Mucosa of stomach (tissue), 1 donor: ENCODE results near the gene GALNTL6.

Experiments
- H3K27me3 ChIP-seq: one replicate; pipeline ENCODE4 v1.7.0; 2013; ENCODE audit warnings: mild to moderate bottlenecking, low read length; ENCODE audit not compliant: control insufficient read depth, insufficient read depth
- H3K36me3 ChIP-seq: one replicate; pipeline ENCODE4 v1.7.0; 2013; ENCODE audit warnings: low read length; ENCODE audit not compliant: control insufficient read depth, insufficient read depth
- H3K4me1 ChIP-seq: one replicate; pipeline ENCODE4 v1.7.0; 2013; ENCODE audit warnings: mild to moderate bottlenecking, low read length; ENCODE audit not compliant: control insufficient read depth, insufficient read depth
- H3K4me3 ChIP-seq: one replicate; pipeline ENCODE4 v1.7.0; 2013; ENCODE audit warnings: low read length
- H3K9ac ChIP-seq: one replicate; pipeline ENCODE4 v1.7.0; 2013; ENCODE audit warnings: mild to moderate bottlenecking, low read length, moderate library complexity
- H3K9me3 ChIP-seq: one replicate; pipeline ENCODE4 v1.7.0; 2013; ENCODE audit warnings: mild to moderate bottlenecking, low read length, moderate library complexity; ENCODE audit not compliant: control insufficient read depth
- donor health status: Pancreatic carcinoma.

Gene GALNTL6

DNA sequence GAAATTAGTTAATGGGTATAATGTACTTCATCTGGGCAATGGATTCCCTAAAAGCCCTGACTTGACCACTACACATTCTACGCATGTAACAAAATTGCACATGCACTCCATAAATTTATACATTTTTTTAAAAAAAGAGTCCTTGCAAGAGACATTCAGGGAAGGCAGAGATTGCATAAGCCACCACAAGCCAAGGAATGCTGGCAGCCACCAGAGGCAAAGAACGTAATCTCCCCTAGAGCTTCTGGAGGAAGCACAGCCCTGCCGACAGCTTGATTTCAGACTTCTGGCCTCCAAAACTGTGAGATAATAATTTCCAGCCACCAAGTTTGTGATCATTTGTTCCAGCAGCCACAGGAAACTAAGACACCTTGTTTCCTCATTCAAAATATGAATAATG is 1169.8 kb downstream of the GALNTL6 start:
- no peaks in the 10 kb centered on the region for H3K27me3 ChIP-seq
- peaks cover 24% of the 10 kb centered on the region for H3K4me1 ChIP-seq
- no peaks in the 10 kb centered on the region for H3K36me3 ChIP-seq
- no peak overlapping the region for H3K9ac ChIP-seq
- H3K9me3 ChIP-seq = no peaks in the 10 kb centered on the region
- no peak overlapping the region for H3K4me3 ChIP-seq

DNA sequence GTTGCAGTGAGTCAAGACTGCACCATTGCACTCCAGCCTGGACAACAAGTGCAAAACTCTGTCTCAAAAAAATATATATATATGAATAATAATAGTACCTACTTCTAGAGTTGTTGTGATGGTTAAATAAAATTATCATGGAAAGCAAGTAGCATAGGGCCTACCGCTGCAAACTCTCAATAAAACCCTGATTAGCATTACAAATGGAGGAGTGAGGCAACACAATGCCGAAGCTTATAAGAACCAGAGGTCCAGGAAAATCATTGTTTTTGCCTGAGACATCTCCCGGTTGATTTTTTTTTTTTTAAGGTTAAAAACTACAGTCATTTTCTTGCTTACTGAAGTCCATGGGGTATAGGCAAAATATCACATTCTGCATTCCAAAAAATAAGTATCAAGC is 1170.4 kb downstream of the GALNTL6 start:
- Histone ChIP-seq H3K36me3 (no peaks in the 10 kb centered on the region), H3K27me3 (no peaks in the 10 kb centered on the region)

GRCh38 chr4:172985552-172985951 is 1172.3 kb downstream of the GALNTL6 start:
- Histone ChIP-seq H3K4me1 (peaks cover 15% of the 10 kb centered on the region), H3K9me3 (no peaks in the 10 kb centered on the region), H3K36me3 (no peaks in the 10 kb centered on the region), H3K9ac (no peak overlapping the region), H3K27me3 (no peaks in the 10 kb centered on the region), H3K4me3 (no peak overlapping the region)

More for the DNA sequence above, 1170.4 kb downstream of the GALNTL6 start:
- Histone ChIP-seq H3K9me3 (no peaks in the 10 kb centered on the region), H3K4me3 (no peak overlapping the region), H3K9ac (no peak overlapping the region), H3K4me1 (peaks cover 22% of the 10 kb centered on the region)

- Histone ChIP-seq H3K27me3 (no peaks in the 10 kb centered on the region), H3K36me3 (no peaks in the 10 kb centered on the region), H3K9ac (no peak overlapping the region), H3K4me3 (no peak overlapping the region), H3K4me1 (peaks cover 15% of the 10 kb centered on the region), H3K9me3 (no peaks in the 10 kb centered on the region)
These were observed 1172.9 kb downstream of the GALNTL6 start for GRCh38 chr4:172986114-172986513.

GRCh38 chr4:172989984-172990820 is 1177.0 kb downstream of the GALNTL6 start:
- Histone ChIP-seq H3K4me3 (no peak overlapping the region), H3K27me3 (no peaks in the 10 kb centered on the region), H3K9ac (no peak overlapping the region), H3K9me3 (no peaks in the 10 kb centered on the region), H3K36me3 (no peaks in the 10 kb centered on the region), H3K4me1 (peaks cover 8% of the 10 kb centered on the region)

GRCh38 chr4:172992648-172993378 is 1179.6 kb downstream of the GALNTL6 start:
- H3K4me1 ChIP-seq = peaks cover 8% of the 10 kb centered on the region
- no peaks in the 10 kb centered on the region for H3K36me3 ChIP-seq
- no peak overlapping the region for H3K9ac ChIP-seq
- H3K27me3 ChIP-seq = no peaks in the 10 kb centered on the region
- no peaks in the 10 kb centered on the region for H3K9me3 ChIP-seq
- H3K4me3 ChIP-seq = no peak overlapping the region

DNA sequence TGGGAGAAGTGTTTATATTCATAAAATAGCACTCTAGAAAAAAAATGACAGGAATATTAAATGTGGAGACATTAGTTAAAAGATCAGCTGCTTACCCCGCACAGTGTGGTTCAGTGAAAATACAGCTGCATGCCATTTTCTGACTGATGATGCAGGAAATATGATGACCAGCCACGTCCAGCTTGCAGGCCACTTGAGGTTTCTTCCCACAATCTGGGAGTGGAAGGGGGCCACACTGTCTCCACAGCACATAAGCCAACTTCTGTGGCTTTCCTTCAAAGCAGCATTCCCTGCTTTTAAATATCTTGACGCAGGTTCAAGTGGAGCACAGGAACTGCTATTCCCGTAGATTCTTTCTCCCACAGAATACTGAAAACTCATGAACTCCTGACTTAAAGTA is 1182.0 kb downstream of the GALNTL6 start:
- Histone ChIP-seq H3K4me3 (no peak overlapping the region), H3K9ac (no peak overlapping the region), H3K27me3 (no peaks in the 10 kb centered on the region), H3K36me3 (no peaks in the 10 kb centered on the region), H3K4me1 (peaks cover 11% of the 10 kb centered on the region), H3K9me3 (no peaks in the 10 kb centered on the region)

DNA sequence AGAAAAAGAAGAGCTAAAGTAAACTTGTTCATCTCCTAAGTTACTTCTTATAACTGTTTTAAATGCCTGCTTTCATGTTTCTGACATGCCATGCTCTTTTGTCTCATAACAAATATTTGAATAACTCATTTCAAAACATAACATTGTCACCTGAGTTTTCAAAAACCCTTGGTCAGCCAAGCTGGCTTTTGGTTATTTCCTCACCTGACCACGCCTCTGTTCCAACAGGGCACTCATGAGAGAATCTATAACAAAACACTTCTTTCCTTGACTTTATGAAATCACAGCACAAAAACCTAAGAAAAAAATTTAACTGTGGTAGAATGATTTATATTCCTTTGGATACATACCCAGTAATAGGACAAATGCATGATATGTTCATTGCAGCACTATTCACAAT is 1182.5 kb downstream of the GALNTL6 start:
- Histone ChIP-seq H3K9me3 (no peaks in the 10 kb centered on the region), H3K4me1 (peaks cover 7% of the 10 kb centered on the region), H3K9ac (no peak overlapping the region), H3K27me3 (no peaks in the 10 kb centered on the region), H3K36me3 (no peaks in the 10 kb centered on the region), H3K4me3 (no peak overlapping the region)

DNA sequence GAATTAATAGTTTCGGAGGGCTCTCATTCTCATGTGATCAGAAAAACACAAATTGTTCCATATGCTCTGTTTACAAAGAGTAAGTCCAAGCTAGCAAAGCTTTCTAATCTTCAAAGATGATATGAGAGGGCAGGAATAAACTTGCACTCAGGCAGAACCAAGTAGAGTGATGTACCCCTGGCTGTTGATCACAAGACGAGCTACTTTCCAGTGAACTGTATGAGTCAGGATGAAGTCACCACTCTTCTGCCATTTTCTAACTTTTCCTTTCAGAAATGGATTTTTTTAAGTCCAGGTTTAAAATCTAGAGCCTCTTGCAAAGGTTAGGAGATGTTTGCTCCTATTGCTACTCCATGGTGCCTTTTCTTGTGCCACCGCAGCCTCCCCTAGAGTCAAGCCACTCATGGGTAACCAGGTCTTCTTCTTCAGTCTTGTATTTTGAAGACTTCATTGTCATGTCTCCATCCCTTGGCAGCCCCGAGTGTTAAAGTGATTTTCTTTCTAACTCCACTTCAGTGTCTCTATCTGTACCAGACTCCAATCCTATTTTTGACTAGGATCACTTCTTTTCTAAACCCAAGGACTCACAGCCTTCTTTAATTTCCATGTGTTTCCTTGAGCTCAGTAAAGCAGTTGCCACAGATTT is 1183.5 kb downstream of the GALNTL6 start:
- Histone ChIP-seq H3K9me3 (no peaks in the 10 kb centered on the region), H3K36me3 (no peaks in the 10 kb centered on the region), H3K9ac (no peak overlapping the region), H3K4me1 (peaks cover 7% of the 10 kb centered on the region), H3K4me3 (no peak overlapping the region), H3K27me3 (no peaks in the 10 kb centered on the region)

DNA sequence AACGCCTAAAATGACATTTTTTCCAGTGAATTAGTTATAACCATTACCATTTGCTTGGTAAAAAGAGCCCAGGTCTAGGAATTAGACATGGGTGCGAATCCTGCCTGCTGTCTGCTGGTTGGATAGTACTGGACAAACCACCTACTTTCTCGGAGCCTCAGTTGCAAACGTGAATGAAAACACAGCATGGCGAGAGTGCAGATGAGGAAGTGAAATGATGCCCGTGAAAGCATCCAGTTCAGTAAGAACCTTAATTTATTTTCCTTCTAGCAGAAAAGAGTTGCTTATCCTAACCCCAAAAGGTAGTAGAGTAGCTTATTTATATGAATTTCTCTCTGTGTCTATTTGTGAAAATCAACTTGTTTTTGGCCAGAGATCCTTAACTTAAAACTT is 1184.0 kb downstream of the GALNTL6 start:
- Histone ChIP-seq H3K9ac (no peak overlapping the region), H3K27me3 (no peaks in the 10 kb centered on the region), H3K36me3 (no peaks in the 10 kb centered on the region), H3K9me3 (no peaks in the 10 kb centered on the region), H3K4me1 (peaks cover 7% of the 10 kb centered on the region), H3K4me3 (no peak overlapping the region)

- H3K9ac ChIP-seq = no peak overlapping the region
- no peaks in the 10 kb centered on the region for H3K36me3 ChIP-seq
- H3K4me3 ChIP-seq = no peak overlapping the region
- H3K9me3 ChIP-seq = no peaks in the 10 kb centered on the region
- peaks cover 7% of the 10 kb centered on the region for H3K4me1 ChIP-seq
- no peaks in the 10 kb centered on the region for H3K27me3 ChIP-seq
These were observed 1184.7 kb downstream of the GALNTL6 start for GRCh38 chr4:172997856-172998255.
